Measurements from ENCODE around the gene TAF1C.

Gene TAF1C

DNA sequence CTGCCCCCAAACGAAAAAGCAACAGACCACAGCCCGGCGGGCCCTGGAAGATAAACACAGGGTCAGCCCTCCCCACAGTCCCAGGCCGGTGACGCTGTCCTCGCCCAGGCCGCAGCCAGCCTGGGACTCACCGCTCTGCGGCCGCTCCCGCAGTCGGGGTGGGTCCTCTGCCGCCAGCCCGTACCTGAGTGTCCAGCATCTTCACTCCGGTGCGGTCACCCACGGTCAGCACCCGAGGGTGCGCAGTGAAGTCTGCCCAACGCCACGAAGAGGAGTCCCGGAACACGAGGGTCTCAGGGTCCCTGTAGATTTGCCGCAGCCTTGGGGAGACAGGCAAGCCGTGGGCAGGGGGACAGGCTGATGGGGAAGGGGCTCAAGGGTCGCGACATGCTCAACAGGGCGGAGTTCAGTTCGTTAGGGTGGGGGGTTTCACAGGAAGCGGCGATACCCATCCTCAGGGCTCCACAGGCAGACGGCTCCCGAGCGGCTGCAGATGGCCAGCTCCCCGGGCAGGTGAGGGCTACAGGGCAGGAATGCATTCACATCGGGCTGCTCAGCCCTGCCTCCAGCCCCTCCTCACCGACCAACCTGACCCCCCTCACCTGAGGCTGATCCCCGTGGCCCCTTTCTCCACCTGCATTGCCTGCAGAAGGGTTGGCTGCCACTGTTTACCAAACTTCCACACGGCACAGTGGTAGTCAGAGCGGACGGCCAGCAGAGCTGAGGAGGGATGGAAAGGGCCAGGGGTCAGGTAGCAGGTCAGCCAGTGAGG, 5.5 kb downstream of the TAF1C start:
- no peak overlapping the region for H3K4me3 ChIP-seq (ENCODE audit: low read length)
- no peak for DNase-seq (ENCODE audit: low read depth)
- H3K36me3 ChIP-seq (ENCODE audit: control insufficient read depth, insufficient read depth, low read length, severe bottlenecking), result peaks cover 37% of the 10 kb centered on the region
- no peaks in the 10 kb centered on the region for H3K27me3 ChIP-seq (replicated peaks; ENCODE audit: control insufficient read depth, insufficient read depth, low read length)
- peaks cover 21% of the 10 kb centered on the region for H3K4me1 ChIP-seq (ENCODE audit: control insufficient read depth, insufficient read depth, low read length)
- no peaks in the 10 kb centered on the region for H3K9me3 ChIP-seq (ENCODE audit: control insufficient read depth, low read length)
- no peak overlapping the region for H3K9ac ChIP-seq (ENCODE audit: low read length)

DNA sequence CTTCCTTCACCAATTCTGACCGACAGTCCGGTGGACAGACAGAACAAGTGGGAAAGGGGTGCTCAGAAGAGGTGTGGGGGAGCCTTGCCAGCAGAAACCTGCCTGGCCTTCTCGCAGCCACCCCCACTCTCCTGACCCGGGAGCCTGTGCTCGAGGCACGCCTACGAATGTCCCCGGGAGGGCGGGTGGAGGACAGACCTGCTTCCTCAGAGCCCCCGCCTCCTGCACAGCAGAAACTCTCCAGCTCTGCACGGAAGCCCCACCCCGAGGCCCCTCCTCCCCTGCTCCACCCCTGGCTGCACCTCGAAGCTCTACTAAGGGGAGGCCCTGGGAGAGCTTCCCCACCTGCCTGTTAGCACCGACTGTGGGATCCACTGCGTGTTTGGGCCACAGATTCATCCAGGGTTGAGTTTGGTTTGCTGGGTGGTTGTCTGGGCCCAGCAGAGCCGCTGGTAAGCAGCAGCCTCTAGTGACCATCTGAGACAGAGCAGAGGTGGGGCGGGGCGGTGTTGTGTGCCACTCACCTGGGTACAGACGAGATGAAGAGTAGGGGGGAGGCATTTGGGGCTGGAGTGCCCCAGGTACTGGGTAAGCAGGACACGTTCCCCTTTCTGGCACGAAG, 6.2 kb downstream of the TAF1C start:
- Histone ChIP-seq H3K36me3 (ENCODE audit: control insufficient read depth, insufficient read depth, low read length, severe bottlenecking) (peaks cover 37% of the 10 kb centered on the region), H3K4me1 (ENCODE audit: control insufficient read depth, insufficient read depth, low read length) (peaks cover 28% of the 10 kb centered on the region), H3K9me3 (ENCODE audit: control insufficient read depth, low read length) (no peaks in the 10 kb centered on the region), H3K27me3 (replicated peaks; ENCODE audit: control insufficient read depth, insufficient read depth, low read length) (no peaks in the 10 kb centered on the region), H3K4me3 (ENCODE audit: low read length) (no peak overlapping the region), H3K9ac (ENCODE audit: low read length) (no peak overlapping the region)
- no peak for DNase-seq (ENCODE audit: low read depth)

DNA sequence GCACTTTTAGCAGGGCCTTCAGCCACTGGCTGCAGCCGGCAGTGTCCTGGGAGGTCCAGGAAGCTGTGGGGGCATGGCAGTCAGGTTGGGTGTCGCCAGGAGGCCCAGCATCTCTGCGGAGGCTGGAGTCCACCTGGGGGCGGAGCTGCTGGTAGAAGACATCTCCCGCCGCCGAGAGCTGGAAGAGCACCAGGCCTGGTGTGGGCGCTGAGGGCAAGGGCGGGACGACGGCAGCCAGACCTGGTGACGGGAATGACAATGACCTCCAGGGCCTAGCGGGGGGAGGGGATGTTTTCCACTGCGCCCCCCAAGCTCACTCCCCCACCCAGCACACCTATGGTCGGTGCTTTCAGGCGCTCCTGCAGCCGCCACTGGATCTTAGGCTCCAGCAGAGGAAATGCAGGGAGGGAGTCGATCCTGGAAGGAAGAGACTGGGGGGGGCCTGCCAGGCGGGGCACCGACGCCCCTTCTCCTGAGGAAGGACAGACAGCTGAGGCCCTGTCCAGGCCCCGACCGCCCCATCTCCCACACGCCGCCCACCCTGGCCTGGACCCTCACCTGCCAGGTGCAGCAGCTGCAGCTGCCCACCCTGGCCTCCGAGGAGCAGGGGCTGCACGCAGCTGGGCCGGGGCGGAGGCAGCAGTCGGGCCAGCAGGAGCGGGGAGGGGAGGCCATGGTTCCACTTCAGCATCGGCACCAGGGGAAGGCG, 7.1 kb downstream of the TAF1C start:
- no peak for DNase-seq (ENCODE audit: low read depth)
- Histone ChIP-seq H3K4me3 (ENCODE audit: low read length) (no peak overlapping the region), H3K9ac (ENCODE audit: low read length) (no peak overlapping the region), H3K27me3 (replicated peaks; ENCODE audit: control insufficient read depth, insufficient read depth, low read length) (no peaks in the 10 kb centered on the region), H3K9me3 (ENCODE audit: control insufficient read depth, low read length) (no peaks in the 10 kb centered on the region), H3K4me1 (ENCODE audit: control insufficient read depth, insufficient read depth, low read length) (peaks cover 35% of the 10 kb centered on the region), H3K36me3 (ENCODE audit: control insufficient read depth, insufficient read depth, low read length, severe bottlenecking) (peaks cover 37% of the 10 kb centered on the region)

DNA sequence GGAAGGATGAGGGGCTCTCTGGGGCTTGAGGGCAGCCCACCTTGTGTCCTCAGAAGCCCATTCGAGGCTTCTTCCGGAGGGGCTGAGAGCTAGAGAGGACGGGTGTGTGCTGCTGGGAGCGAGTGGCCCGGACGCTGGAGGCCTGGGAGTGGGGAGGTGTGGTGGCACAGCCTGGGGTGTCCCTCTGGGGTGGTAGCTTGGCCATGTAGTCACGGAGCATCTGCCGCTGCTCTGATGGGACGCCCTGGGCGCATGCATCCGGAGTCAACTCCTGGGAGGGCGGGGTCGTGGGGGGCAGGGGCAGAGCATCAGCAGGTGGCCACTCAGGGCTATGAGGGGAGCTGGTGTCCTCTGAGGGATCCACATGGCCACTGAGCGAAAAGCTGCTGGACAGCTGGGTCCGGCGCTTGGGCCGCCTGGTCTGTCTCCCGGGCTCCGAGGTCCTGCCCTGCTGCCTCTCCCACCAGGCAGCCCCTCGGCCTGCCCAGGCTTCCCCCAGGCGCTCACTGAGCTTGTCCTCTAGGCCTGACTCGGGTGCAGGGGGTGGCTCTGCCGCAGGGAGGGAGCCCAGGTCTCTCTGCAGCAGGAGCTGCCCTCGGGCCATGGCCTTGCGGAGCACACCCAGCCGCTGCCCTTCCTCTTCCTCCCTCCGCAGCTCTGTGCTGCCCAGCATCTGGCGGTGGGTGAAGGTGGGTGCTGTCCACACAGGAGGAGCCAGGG, 7.8 kb downstream of the TAF1C start:
- no peak for DNase-seq (ENCODE audit: low read depth)
- Histone ChIP-seq H3K9me3 (ENCODE audit: control insufficient read depth, low read length) (no peaks in the 10 kb centered on the region), H3K9ac (ENCODE audit: low read length) (no peak overlapping the region), H3K4me3 (ENCODE audit: low read length) (no peak overlapping the region), H3K27me3 (replicated peaks; ENCODE audit: control insufficient read depth, insufficient read depth, low read length) (peaks cover 2% of the 10 kb centered on the region), H3K36me3 (ENCODE audit: control insufficient read depth, insufficient read depth, low read length, severe bottlenecking) (peaks cover 37% of the 10 kb centered on the region), H3K4me1 (ENCODE audit: control insufficient read depth, insufficient read depth, low read length) (peaks cover 35% of the 10 kb centered on the region)

DNA sequence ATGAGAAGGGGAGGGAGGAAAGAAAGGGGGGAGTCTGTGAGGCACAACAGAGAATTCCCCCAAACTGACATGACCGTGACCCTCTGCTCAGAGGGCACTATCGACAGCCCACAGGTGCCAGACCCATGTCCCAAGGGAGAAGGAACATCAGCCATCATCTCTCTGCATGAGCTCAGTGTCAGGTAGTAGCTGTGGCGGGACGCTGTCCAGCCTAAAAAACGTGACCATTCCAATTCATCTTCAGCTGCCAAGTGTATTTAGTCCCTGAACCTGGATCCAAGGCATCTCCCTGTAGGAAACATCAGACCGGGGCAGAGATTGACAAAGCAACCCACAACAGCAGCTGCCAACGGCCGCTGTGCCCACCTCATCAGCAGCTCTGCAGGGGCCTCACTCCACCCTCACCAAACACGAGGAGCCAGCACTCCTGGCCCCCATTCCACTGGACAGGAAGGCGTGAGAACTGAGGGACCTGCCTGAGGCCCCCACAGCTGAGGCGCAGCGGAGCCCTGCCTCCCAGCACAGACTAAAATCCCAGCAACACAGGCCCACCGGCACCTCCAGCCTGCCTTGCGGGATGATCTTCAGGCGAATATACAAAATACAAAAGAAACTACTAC, 8.6 kb downstream of the TAF1C start:
- Histone ChIP-seq H3K36me3 (ENCODE audit: control insufficient read depth, insufficient read depth, low read length, severe bottlenecking) (peaks cover 34% of the 10 kb centered on the region), H3K9me3 (ENCODE audit: control insufficient read depth, low read length) (no peaks in the 10 kb centered on the region), H3K4me3 (ENCODE audit: low read length) (no peak overlapping the region), H3K4me1 (ENCODE audit: control insufficient read depth, insufficient read depth, low read length) (peaks cover 35% of the 10 kb centered on the region), H3K27me3 (replicated peaks; ENCODE audit: control insufficient read depth, insufficient read depth, low read length) (peaks cover 4% of the 10 kb centered on the region), H3K9ac (ENCODE audit: low read length) (no peak overlapping the region)
- DNase-seq (ENCODE audit: low read depth), result no peak

DNA sequence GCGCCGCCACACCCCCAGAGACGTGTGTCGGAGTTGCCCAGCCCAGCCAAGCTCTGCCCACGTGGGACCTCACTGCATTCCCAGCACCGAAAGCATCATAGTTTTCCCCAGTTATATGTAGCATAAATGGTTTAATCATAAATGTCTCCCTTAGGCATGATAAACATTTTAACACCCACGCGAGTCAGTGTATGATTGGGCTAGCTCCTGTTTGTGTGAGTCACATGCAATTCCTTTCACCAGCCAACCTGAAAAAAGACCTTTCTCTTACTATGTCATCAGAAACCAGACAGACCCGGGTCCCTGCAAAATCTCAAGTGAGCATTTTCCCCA, 9.2 kb downstream of the TAF1C start:
- peak; percentile 25 for DNase-seq (ENCODE audit: low read depth)
- no peaks in the 10 kb centered on the region for H3K9me3 ChIP-seq (ENCODE audit: control insufficient read depth, low read length)
- peaks cover 6% of the 10 kb centered on the region for H3K27me3 ChIP-seq (replicated peaks; ENCODE audit: control insufficient read depth, insufficient read depth, low read length)
- no peak overlapping the region for H3K4me3 ChIP-seq (ENCODE audit: low read length)
- peaks cover 35% of the 10 kb centered on the region for H3K4me1 ChIP-seq (ENCODE audit: control insufficient read depth, insufficient read depth, low read length)
- no peak overlapping the region for H3K9ac ChIP-seq (ENCODE audit: low read length)
- H3K36me3 ChIP-seq (ENCODE audit: control insufficient read depth, insufficient read depth, low read length, severe bottlenecking), result peaks cover 29% of the 10 kb centered on the region

DNA sequence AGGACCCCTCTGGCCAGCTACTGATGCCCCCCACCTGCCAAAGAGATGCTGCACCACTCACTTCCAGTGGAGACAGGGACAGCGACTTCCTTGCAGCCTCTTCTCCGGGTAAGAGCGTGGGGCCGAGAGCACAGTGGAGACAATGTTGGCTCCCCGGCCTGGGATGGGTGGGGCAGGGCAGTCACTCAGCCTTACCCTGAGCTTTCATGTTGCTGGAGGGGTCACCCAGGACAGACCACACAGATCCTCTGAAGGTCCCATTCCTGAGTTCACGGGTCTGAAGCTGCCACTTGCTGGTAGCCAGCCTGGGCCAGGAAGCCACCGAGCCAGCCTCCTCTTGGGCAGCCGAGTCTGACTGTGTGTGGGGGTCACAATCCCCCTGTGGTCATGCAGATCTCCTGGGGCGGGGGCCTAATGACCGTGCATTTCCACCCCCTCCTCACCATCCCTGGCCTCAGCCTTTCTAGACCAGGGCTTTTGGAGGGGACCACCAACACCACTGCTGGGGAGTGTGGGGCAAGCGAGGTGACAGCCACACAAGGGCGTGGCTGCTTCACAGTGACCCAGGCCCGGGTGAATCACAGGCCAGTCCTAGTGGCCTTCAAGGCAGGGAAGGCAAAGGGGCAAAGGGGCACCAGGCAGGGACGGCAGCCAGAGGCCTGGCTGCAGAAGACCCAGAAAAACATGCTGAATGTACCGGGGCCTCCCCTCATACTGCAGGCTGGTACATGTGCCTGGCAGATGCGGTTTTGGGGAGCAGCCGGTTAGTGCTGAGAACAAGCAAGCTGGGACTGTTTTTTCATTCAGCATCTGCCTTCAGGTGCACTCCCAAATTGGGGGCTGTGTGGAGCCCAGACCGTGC, 10.4 kb downstream of the TAF1C start:
- peak overlapping the region; percentile 48 for H3K4me3 ChIP-seq (ENCODE audit: low read length)
- peaks cover 17% of the 10 kb centered on the region for H3K36me3 ChIP-seq (ENCODE audit: control insufficient read depth, insufficient read depth, low read length, severe bottlenecking)
- peak overlapping the region; percentile 50 for H3K9ac ChIP-seq (ENCODE audit: low read length)
- H3K27me3 ChIP-seq (replicated peaks; ENCODE audit: control insufficient read depth, insufficient read depth, low read length), result peaks cover 8% of the 10 kb centered on the region
- no peaks in the 10 kb centered on the region for H3K9me3 ChIP-seq (ENCODE audit: control insufficient read depth, low read length)
- no peak for DNase-seq (ENCODE audit: low read depth)
- peaks cover 35% of the 10 kb centered on the region for H3K4me1 ChIP-seq (ENCODE audit: control insufficient read depth, insufficient read depth, low read length)

DNA sequence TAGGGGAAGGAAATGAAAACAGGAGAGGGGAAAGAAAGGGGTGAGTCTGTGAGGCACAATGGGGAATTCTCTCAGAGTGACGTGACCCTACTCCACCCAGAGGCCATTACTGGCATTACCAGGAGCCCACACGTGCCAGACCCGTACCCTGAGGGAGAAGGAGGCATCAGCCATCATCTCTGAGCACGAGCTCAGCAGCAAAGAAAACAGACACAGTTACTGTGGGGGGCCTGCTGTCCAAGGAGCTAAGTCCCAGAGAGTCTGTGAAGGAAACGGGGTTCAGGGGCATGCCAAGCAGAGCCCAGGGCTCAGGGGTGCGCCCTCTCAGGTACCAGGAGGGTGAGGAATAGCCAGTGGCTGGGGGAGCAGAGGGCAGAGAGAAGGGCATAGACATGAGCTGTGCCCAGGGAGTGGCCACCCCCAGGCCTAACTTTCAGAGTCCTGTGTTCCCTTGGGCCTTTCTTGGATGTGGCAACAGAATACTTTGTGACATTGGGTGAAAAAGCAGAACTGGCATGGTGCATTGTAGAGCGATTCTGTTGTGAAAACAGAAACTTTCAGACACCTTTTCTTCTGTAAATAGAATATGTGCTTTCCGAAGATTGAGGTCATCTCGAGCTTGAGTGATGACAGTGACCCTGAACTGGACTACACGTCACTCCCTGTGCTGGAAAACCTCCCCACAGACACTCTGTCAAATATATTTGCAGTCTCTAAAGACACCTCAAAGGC, 11.3 kb downstream of the TAF1C start:
- DNase-seq (ENCODE audit: low read depth), result no peak
- Histone ChIP-seq H3K9me3 (ENCODE audit: control insufficient read depth, low read length) (no peaks in the 10 kb centered on the region), H3K4me1 (ENCODE audit: control insufficient read depth, insufficient read depth, low read length) (peaks cover 35% of the 10 kb centered on the region), H3K4me3 (ENCODE audit: low read length) (no peak overlapping the region), H3K36me3 (ENCODE audit: control insufficient read depth, insufficient read depth, low read length, severe bottlenecking) (peaks cover 11% of the 10 kb centered on the region), H3K9ac (ENCODE audit: low read length) (no peak overlapping the region), H3K27me3 (replicated peaks; ENCODE audit: control insufficient read depth, insufficient read depth, low read length) (peaks cover 8% of the 10 kb centered on the region)

DNA sequence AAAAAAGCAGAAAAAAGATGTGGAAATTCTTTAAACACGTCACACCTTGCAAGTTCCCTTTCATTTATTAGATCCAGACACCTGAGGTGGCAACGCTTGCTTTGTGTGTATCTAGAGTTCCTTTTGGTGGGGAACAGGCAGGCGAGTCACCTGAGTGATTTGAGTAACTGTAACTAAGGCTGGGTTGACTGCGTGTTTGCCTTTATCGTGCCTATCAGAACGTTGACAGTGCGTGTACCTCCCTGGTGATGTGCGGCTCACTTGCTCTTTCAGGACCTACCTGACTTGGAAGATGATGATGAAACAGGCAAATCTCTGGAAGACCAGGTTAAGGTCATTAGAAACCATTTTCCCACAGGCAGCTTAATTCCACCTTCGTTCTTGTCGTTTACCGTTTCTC, 12.5 kb downstream of the TAF1C start:
- Histone ChIP-seq H3K4me1 (ENCODE audit: control insufficient read depth, insufficient read depth, low read length) (peaks cover 35% of the 10 kb centered on the region), H3K36me3 (ENCODE audit: control insufficient read depth, insufficient read depth, low read length, severe bottlenecking) (peaks cover 1% of the 10 kb centered on the region), H3K4me3 (ENCODE audit: low read length) (no peak overlapping the region), H3K9me3 (ENCODE audit: control insufficient read depth, low read length) (no peaks in the 10 kb centered on the region), H3K9ac (ENCODE audit: low read length) (no peak overlapping the region), H3K27me3 (replicated peaks; ENCODE audit: control insufficient read depth, insufficient read depth, low read length) (peaks cover 10% of the 10 kb centered on the region)
- no peak for DNase-seq (ENCODE audit: low read depth)

DNA sequence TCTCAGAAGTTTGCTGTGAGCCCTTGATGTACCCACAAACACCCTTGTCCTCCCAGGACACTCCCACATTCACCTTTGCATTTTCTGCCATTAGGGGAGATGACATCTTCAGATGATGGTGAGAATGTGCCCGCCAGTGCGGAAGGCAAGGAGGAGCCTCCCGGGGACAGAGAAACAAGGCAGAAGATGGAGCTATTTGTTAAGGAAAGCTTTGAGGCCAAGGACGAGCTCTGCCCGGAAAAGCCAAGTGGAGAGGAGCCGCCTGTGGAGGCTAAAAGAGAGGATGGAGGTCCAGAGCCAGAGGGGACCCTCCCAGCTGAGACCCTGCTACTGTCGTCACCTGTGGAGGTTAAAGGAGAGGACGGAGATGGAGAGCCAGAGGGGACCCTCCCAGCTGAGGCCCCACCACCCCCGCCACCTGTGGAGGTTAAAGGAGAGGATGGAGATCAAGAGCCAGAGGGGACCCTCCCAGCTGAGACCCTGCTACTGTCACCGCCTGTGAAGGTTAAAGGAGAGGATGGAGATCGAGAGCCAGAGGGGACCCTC, 17.0 kb downstream of the TAF1C start:
- H3K27me3 ChIP-seq (replicated peaks; ENCODE audit: control insufficient read depth, insufficient read depth, low read length), result peaks cover 31% of the 10 kb centered on the region
- no peaks in the 10 kb centered on the region for H3K9me3 ChIP-seq (ENCODE audit: control insufficient read depth, low read length)
- no peaks in the 10 kb centered on the region for H3K36me3 ChIP-seq (ENCODE audit: control insufficient read depth, insufficient read depth, low read length, severe bottlenecking)
- DNase-seq (ENCODE audit: low read depth), result no peak
- H3K9ac ChIP-seq (ENCODE audit: low read length), result no peak overlapping the region
- H3K4me1 ChIP-seq (ENCODE audit: control insufficient read depth, insufficient read depth, low read length), result no peaks in the 10 kb centered on the region
- no peak overlapping the region for H3K4me3 ChIP-seq (ENCODE audit: low read length)

All from adipocyte (in vitro differentiated cells).